Measurements from ENCODE around the gene FRA10AC1. TPM values are rescaled to one million over a fixed set of nuclear protein-coding genes. Genes with fewer than 3 reads are reported as not detected.

Gene FRA10AC1, protein sequence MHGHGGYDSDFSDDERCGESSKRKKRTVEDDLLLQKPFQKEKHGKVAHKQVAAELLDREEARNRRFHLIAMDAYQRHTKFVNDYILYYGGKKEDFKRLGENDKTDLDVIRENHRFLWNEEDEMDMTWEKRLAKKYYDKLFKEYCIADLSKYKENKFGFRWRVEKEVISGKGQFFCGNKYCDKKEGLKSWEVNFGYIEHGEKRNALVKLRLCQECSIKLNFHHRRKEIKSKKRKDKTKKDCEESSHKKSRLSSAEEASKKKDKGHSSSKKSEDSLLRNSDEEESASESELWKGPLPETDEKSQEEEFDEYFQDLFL
- 5.7 and 6.7 TPM in 2 replicates for total RNA-seq

DNA sequence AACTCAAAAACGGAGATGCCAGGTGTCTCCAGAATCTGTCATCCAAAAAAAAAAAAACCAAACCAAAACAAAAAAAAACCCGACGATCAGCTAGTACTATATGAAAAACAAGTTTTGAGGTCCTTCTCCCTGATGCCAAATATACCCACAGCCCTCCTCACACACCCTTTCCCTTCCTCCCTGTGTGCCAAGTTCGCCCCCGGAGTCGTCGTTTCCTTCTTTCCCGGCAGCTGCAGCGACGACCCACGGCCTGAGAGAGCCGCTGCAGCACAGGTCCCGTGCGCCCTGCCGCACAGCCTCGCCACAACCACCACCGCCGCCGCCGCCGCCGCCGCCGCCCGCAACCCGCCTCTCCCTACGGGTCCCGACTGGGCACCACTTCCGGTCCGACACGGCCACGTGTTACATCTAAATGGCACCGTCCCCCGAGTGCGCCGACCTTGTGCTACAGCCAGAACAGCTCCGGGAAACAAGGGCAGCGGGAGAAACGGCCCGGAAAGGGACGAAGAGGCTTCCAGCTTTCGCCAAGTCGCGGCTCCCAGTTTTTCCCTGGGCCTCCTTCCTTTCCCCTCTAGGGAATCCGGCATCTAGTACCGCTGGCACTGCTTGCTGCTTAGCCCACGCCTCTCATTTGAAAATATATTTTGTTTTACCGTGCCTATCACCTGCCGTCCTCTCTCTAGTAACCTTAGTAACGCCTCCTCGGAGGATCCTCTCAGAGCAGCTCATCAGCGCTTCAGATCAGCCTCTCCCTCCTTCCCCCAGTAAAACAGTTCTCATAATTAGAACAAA is at the start of gene FRA10AC1:
FRA10AC1 (minus strand) TSS at position 383 of the 792 bp plus-strand sequence. CDS start 2,486 bp downstream, outside the sequence.
- peak; percentile 84 for DNase-seq (ENCODE audit: low read depth, low spot score)

DNA sequence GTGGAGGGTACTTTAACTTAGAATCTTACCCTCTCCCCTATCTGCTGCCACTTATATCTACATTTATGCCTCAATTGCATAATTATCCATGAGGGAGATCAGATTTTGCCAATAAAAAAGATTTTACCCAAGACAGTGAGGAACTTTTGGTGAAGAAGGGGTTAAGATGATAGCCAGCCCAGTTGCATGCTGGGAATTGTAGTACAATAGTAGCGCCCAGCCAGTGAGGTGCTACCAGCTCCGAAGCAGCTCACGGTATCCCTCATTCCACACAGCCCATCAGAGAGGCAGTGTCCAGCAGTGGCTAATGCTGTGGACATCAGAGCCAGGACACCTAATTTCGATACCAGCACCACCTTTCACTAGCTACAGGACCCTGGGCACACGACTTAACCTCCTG is 49.4 kb upstream of the FRA10AC1 start:
- DNase-seq (ENCODE audit: low read depth, low spot score), result no peak

DNA sequence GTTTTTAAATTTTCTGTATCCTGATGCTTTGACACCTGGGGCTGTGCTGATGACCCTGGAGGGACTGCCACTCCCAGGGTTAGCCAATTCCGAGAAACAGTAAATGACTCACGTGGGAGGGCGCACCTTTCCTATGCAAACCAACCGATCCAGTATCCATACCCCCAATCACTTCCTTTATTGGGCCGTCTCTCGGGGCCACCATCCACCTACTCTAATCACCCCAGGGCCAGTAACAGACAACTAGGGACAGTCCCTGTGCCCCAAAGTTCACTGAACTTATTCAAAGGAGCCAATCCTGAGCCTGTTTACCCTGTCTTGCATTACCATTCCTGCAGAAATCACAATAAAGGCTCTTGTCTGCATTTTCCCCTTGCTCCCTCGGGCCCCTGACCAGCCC is 48.7 kb upstream of the FRA10AC1 start:
- DNase-seq (ENCODE audit: low read depth, low spot score), result no peak

GRCh38 chr10:93749218-93749799 is 46.9 kb upstream of the FRA10AC1 start:
- DNase-seq (ENCODE audit: low read depth, low spot score), result no peak

DNA sequence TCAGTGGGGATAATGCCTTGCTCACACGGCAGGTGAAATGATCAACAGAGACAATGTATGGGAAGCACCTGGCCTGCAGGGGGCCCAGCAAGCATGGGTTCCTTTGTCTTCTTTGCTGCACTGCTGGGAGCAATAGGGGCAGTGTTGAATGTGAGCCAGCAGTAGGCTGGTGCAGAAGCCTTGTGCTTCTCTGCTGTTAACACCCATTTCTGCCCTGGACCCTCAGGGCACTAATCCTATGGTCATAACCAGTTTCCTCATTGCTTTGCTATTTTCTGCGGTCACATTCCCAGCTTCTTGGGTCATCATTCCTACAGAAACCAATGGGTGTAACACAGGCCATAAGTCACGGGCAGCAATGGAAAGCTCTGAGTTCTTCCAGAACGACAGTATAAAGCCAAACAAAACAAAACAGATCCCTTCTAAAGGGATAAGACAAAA is 44.5 kb upstream of the FRA10AC1 start:
- no peak for DNase-seq (ENCODE audit: low read depth, low spot score)

- no peak for DNase-seq (ENCODE audit: low read depth, low spot score)
These were observed 43.1 kb upstream of the FRA10AC1 start for GRCh38 chr10:93745408-93746065.

- DNase-seq (ENCODE audit: low read depth, low spot score), result no peak
These were observed 40.4 kb upstream of the FRA10AC1 start for GRCh38 chr10:93742633-93743349.

DNA sequence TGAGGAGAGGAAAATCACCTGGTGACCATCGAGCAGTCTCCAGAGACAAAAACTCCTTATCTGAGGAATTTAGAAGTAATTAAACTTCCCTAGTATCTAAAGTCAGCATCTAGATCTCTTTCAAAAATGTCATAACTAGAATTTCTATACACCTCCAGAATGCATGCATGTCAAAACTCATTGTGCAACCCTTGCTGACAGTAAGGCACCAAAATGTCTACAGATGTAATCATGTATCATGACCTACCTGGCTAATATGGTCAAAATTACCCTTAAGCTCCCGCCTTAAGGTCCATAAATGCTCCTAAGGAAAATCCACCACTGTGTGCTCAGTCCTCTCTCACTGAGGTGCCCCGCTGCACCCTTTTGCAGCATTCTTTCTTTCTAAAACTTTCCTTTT is 39.0 kb upstream of the FRA10AC1 start:
- DNase-seq (ENCODE audit: low read depth, low spot score), result no peak

GRCh38 chr10:93726024-93726423 is 23.6 kb upstream of the FRA10AC1 start:
- DNase-seq (ENCODE audit: low read depth, low spot score), result no peak

- no peak for DNase-seq (ENCODE audit: low read depth, low spot score)
These were observed 20.8 kb upstream of the FRA10AC1 start for GRCh38 chr10:93723153-93723552.

- no peak for DNase-seq (ENCODE audit: low read depth, low spot score)
These were observed 20.2 kb upstream of the FRA10AC1 start for GRCh38 chr10:93722550-93722949.

- DNase-seq (ENCODE audit: low read depth, low spot score), result no peak
These were observed 17.5 kb upstream of the FRA10AC1 start for GRCh38 chr10:93719901-93720300.

DNA sequence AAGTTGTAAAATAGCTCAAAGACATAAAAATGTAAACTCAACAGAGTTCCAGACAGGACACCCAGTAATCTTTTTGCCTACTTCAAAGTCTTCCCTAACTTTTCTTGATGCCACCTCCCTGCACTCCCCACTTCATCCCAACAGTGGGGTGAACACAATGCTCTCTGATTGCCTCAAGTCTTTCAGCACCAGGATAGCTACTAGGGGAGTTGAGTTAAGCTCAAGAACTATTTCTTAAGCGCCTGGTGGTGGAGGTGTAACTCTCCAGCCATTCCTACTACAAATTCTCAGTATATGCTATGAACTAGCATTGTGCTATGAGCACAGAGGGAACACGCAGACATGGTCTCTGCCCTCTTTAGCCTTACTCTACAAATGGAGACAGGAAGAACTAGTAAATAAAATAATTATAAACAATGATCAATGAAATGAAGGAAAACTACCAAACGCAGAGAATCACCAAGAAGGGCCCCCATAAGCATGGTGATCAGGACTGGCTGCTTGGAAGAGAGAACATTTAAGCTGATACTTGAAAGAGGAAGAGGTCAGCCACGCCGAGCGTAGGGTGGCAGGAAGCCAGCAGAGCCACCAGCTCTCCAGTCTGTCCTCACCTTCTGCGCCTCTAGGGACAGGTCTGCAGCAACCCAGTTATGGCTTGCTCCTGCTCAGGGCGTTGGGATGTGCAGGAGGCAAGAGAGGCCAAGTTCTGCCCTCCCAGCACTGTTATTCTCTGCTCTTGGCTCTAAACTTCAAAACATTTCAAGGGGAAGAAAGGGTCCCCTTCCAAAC is 16.7 kb upstream of the FRA10AC1 start:
- no peak for DNase-seq (ENCODE audit: low read depth, low spot score)

- DNase-seq (ENCODE audit: low read depth, low spot score), result no peak
These were observed 14.4 kb upstream of the FRA10AC1 start for GRCh38 chr10:93716766-93717165.

GRCh38 chr10:93715345-93715744 is 13.0 kb upstream of the FRA10AC1 start:
- no peak for DNase-seq (ENCODE audit: low read depth, low spot score)

DNA sequence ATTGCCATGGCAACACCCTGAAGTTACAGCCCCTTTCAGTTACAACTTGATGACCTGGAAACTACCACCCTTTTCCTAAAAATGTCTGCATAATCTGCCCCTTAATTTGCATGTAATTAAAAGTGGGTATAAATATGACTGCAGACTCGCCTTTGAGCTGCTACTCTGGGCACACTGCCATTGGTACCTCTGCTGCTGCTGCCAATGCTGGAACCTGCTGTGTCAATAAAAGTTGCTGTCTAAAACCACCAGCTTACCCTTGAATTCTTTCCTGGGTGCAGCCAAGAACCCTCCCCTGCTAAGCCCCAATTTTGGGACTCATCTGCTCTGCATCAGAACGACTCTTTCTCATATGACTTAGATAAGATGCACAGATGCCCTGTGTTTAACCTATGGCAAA is 10.2 kb upstream of the FRA10AC1 start:
- DNase-seq (ENCODE audit: low read depth, low spot score), result no peak

GRCh38 chr10:93711891-93712290 is 9.5 kb upstream of the FRA10AC1 start:
- no peak for DNase-seq (ENCODE audit: low read depth, low spot score)

DNA sequence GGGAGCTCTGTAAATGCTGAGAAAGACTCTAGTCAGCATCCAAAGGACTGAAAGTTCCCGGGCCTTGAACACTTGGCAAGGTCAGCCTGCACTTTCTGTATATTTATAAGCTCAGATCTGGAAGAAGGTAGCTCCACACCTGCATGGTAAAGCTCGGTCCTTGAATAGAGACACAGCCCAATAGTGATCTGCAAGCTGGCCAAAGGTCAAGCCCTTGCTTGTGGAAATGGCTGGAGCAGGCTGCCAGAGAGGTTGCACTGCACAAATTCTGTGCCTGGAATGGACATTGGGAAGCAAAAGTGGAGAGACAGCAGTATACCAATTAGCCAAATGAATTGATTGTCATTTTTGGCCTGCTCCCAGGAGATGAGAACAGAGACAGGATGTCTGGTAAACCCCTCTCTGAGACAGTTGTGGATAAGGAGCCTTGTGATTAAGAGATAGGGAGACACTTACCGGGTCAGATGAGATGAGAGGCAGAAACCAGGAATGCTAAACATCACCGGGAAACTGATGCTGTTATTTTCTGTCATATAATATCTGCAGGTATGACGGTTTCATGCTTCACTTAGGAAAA is 8.0 kb upstream of the FRA10AC1 start:
- DNase-seq (ENCODE audit: low read depth, low spot score), result no peak

DNA sequence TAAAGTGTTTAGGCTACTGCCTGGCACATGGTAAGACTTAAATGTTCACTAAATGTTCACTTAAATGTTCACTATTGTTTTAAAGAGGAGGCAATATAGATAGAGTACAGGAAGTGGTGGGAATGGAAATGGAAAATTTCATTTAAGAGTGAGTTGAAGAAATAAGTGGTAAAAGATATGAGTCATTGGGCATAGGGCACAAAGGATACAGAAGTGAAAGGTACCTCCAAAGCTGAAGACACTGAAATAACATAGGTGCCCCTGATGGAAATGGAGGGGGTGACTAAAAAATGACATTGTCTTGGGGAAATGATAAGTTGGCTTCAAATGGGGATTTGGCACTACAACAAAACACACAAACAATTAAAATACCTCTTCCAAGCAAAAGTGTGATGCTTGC is 5.2 kb upstream of the FRA10AC1 start:
- no peak for DNase-seq (ENCODE audit: low read depth, low spot score)

- DNase-seq (ENCODE audit: low read depth, low spot score), result no peak
These were observed 2.1 kb upstream of the FRA10AC1 start for GRCh38 chr10:93704451-93704850.

All from pulmonary artery endothelial cell (primary cell).